Natural killer cell treated with Interleukin-12 subunit alpha and Interleukin-12 subunit beta and Interleukin-15 and Interleukin-18, amount 100 ng/mL, for 72 hours (primary cell): ENCODE data around the gene MIOX. TPM values are rescaled to one million over a fixed set of nuclear protein-coding genes. Genes with fewer than 3 reads are reported as not detected.
"Not testable (repeated sequence)": the region's sequence is repeated elsewhere in the genome, so short reads cannot be mapped to it uniquely, and the experiment has no call there.

Source experiments
- ATAC-seq, 2 donors: fragments of 150-1000 bp; cut with Tn5 transposase in 1 of 2; sonication (Bioruptor Pico), chemical (Tn5 transposase) in 1 of 2; 2 replicates each; pipeline ENCODE4 v1.10.0; 2021
- DNase-seq: peaks from one replicate; pipeline ENCODE4 v3.0.0; 2022; ENCODE audit warnings: low spot score
- H3K27ac Mint-ChIP-seq, 2 donors: 1 replicate in 1 of 2; 2 replicates in 1 of 2; pipeline ENCODE4 v1.8.0; 2022; ENCODE audit warnings: mixed read lengths in 2 of 2, mild to moderate bottlenecking in 1 of 2, moderate library complexity in 1 of 2
- H3K27me3 Mint-ChIP-seq, 2 donors: 1 replicate in 1 of 2; 2 replicates in 1 of 2; pipeline ENCODE4 v1.8.0; 2022; ENCODE audit warnings: mixed read lengths in 2 of 2
- H3K36me3 Mint-ChIP-seq: one replicate; pipeline ENCODE4 v1.8.0; 2022; ENCODE audit warnings: mixed read lengths
- H3K4me1 Mint-ChIP-seq, 2 donors: 1 replicate in 1 of 2; 2 replicates in 1 of 2; pipeline ENCODE4 v1.8.0; 2022; ENCODE audit warnings: low read depth in 2 of 2, mixed read lengths in 2 of 2, mild to moderate bottlenecking in 1 of 2
- H3K4me3 Mint-ChIP-seq: one replicate; pipeline ENCODE4 v1.8.0; 2022; ENCODE audit warnings: mixed read lengths
- H3K9me3 Mint-ChIP-seq: 2 replicates; pipeline ENCODE4 v1.8.0; 2022; ENCODE audit warnings: mixed read lengths
- total RNA-seq, 2 donors: library from RNA; stranded (reverse); gene quantifications; one replicate each; pipeline ENCODE4 v1.2.3, GENCODE V29; 2022

Gene MIOX
- total RNA-seq, 2 donors from 2014 or later: 0.45 TPM; not detected in 1

DNA sequence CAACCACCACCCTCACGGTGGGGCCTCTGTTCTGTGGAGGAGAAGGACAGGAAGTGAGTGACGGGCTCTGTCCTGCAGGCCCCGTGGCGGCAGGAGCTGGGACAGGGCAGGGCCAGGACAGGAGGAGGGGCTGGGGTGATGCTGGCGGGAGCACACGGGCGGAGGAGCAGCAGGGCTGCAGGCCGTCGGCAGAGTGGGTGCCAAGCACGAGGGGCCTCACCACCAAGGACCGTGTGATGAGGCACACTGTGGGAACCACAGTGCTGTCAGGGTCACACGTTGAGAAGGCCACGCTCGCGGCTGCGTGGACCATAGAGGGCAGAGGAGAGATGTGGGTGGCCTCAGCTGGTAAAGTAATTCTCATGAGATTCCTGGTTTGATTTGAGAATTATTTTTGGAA is 30.2 kb downstream of the MIOX start:
- no peak overlapping the region for H3K27ac Mint-ChIP-seq
- no peak overlapping the region for H3K4me3 Mint-ChIP-seq

DNA sequence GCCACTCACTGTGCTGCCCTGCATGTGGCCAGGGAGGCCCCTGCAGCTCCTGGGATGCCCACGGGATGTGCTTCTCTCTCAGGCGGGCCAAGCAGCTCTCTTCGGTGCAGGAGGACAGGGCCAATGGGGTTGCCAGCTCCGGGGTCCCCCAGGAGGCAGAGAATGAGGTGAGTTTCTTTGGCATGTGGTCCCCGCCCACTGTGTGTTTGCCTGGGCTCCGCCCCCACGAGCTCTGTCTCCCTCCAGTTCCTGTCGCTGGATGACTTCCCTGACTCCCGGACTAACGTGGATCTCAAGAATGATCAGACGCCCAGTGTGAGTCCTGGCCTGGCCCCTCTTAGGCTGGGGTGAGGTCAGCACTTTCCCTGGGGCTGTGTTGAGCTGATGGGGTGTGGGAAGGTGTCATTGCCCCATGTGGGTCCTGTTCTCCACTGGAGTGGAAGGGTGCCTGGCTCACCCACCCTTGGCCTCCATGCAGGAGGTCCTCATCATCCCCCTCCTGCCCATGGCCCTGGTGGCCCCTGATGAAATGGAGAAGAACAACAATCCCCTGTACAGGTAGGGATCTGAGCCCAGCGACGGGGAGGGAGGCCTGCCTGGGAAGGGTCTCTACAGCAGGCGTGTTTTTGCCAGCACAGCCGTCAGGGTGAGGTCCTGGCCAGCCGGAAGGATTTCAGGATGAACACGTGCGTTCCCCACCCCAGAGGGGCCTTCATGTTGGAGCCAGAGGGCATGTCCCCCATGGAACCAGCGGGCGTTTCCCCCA is 31.0 kb downstream of the MIOX start:
- peaks cover 13% of the 10 kb centered on the region in 2 donors for H3K4me1 Mint-ChIP-seq
- ATAC-seq: no peak
- no peaks in the 10 kb centered on the region for H3K36me3 Mint-ChIP-seq
- H3K4me3 Mint-ChIP-seq: no peak overlapping the region
- H3K27me3 Mint-ChIP-seq: no peaks in the 10 kb centered on the region
- H3K27ac Mint-ChIP-seq: no peak overlapping the region
- H3K9me3 Mint-ChIP-seq: no peaks in the 10 kb centered on the region
- no peak for DNase-seq

More for the DNA sequence above, 30.2 kb downstream of the MIOX start:
- ATAC-seq (no peak), DNase-seq (no peak)
- H3K9me3 Mint-ChIP-seq: no peaks in the 10 kb centered on the region
- H3K27me3 Mint-ChIP-seq: no peaks in the 10 kb centered on the region
- peaks cover 17 to 20% of the 10 kb centered on the region in 2 donors for H3K4me1 Mint-ChIP-seq
- H3K36me3 Mint-ChIP-seq: peaks cover 6% of the 10 kb centered on the region

DNA sequence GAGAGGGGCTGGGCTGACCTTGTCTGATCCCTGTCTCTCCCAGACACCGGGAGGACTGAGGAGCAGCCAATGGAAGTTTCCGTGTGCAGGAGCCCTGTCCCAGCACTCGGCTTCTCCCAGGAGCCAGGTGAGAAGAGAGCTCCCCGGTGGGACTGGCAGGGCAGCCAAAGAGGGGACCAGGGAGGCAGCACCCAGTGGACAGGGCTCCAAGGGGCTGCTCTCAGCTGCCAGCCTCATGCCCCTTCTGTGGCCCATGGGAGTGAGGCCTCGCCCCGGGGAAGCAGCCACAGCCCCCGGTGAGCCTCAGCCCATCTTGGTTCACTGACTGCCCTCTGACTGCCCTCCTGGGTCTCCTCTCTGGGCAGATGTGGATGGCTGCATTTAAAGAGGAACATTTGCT is 31.9 kb downstream of the MIOX start:
- no peak for DNase-seq
- peaks cover 12 to 15% of the 10 kb centered on the region in 2 donors for H3K4me1 Mint-ChIP-seq
- no peaks in the 10 kb centered on the region for H3K27me3 Mint-ChIP-seq
- no peaks in the 10 kb centered on the region for H3K9me3 Mint-ChIP-seq
- ATAC-seq: no peak
- no peaks in the 10 kb centered on the region for H3K36me3 Mint-ChIP-seq
- no peak overlapping the region for H3K4me3 Mint-ChIP-seq
- H3K27ac Mint-ChIP-seq: no peak overlapping the region

DNA sequence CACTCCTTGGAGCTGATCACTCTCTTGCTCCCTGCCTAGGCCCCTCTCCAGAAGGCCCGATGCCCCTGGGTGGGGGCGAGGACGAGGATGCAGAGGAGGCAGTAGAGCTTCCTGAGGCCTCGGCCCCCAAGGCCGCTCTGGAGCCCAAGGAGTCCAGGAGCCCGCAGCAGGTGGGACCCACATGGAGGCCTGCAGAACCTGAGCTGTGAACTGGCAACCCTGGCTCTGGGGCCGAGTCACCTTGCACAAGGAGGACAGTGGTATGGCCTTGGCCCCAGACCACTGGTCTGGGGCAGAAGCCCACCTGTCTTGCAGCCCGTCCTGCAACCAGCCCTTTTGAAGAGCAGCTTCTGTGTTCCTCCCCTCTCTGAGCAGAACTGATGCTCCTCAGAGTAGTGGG is 32.5 kb downstream of the MIOX start:
- ATAC-seq (no peak), DNase-seq (no peak)
- no peaks in the 10 kb centered on the region for H3K36me3 Mint-ChIP-seq
- H3K4me1 Mint-ChIP-seq: peaks cover 12% of the 10 kb centered on the region in 2 donors
- no peak overlapping the region for H3K27ac Mint-ChIP-seq
- no peaks in the 10 kb centered on the region for H3K27me3 Mint-ChIP-seq
- H3K9me3 Mint-ChIP-seq: no peaks in the 10 kb centered on the region
- no peak overlapping the region for H3K4me3 Mint-ChIP-seq

DNA sequence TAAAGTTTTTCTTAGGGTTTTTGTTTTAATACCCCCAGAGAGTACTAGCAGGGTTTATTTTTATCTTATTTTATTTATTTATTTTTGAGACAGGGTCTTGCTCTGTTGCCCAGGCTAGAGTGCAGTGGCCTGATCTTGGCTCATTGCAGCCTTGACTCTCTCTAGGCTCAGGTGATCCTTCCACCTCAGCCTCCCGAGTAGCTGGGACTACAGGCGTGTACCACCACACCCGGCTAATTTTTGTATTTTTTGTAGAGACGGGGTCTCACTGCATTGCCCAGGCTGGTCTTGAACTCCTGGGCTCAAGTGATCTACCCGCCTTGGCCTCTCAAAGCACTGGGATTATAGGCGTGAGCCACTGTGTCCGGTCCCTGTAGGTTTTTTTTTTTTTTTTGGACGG is 33.5 kb downstream of the MIOX start:
- not testable (repeated sequence) for H3K36me3 Mint-ChIP-seq, H3K4me3 Mint-ChIP-seq, H3K27me3 Mint-ChIP-seq, DNase-seq, H3K27ac Mint-ChIP-seq, ATAC-seq, H3K9me3 Mint-ChIP-seq
- peaks cover 14 to 16% of the 10 kb centered on the region in 2 donors for H3K4me1 Mint-ChIP-seq

DNA sequence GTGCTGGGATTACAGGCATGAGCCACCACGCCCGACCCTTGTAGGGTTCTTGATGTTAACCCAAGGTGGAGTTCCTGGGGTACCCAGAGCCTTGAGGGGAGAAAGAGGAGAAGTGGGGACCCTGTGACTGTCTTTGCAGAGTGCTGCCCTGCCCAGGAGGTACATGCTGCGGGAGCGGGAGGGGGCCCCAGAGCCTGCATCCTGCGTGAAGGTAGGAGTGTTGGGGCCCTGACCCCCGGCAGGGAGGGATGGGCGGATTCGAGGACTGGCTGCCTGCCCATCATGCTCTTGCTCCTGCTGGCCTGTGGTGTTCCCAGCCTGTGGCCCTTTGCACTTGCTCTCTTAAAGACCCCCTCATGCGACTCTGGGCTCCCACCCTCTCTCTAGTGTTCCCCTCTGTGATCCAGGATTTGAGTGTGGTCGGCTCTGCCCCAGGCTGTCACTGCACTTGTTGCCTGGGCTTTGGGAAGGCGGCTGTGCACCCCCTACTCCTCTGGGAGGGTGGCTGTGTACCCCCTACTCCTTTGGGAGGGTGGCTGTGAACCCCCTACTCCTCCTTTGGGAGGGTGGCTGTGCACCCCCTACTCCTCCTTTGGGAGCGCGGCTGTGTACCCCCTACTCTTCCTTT is 34.3 kb downstream of the MIOX start:
- H3K27ac Mint-ChIP-seq: no peak overlapping the region
- H3K9me3 Mint-ChIP-seq: no peaks in the 10 kb centered on the region
- ATAC-seq: no peak
- H3K4me3 Mint-ChIP-seq: no peak overlapping the region
- H3K27me3 Mint-ChIP-seq: no peaks in the 10 kb centered on the region
- no peak for DNase-seq
- peaks cover 9 to 12% of the 10 kb centered on the region in 2 donors for H3K4me1 Mint-ChIP-seq
- no peaks in the 10 kb centered on the region for H3K36me3 Mint-ChIP-seq

DNA sequence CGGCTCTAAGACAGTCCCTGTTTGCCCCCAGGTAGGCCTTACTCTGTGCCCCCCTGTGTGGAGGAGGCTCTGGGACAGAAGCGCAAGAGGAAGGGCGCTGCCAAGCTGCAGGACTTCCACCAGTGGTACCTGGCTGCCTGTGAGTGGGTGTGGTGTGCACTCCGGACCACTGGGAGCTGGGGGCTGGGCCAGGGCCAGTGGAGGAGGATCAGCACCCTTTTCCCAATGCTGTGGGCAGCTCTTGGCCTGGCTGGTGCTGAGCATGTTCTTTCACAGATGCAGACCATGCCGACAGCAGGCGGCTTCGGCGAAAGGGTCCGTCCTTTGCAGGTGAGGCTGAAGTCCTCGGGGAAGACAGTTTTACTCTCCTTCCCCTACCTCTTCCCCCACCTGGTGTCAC is 35.1 kb downstream of the MIOX start:
- Mint-ChIP-seq H3K27me3 (no peaks in the 10 kb centered on the region), H3K4me3 (no peak overlapping the region), H3K27ac (no peak overlapping the region), H3K4me1 (peaks cover 8 to 11% of the 10 kb centered on the region in 2 donors), H3K36me3 (no peaks in the 10 kb centered on the region), H3K9me3 (no peaks in the 10 kb centered on the region)
- DNase-seq: no peak
- no peak for ATAC-seq

DNA sequence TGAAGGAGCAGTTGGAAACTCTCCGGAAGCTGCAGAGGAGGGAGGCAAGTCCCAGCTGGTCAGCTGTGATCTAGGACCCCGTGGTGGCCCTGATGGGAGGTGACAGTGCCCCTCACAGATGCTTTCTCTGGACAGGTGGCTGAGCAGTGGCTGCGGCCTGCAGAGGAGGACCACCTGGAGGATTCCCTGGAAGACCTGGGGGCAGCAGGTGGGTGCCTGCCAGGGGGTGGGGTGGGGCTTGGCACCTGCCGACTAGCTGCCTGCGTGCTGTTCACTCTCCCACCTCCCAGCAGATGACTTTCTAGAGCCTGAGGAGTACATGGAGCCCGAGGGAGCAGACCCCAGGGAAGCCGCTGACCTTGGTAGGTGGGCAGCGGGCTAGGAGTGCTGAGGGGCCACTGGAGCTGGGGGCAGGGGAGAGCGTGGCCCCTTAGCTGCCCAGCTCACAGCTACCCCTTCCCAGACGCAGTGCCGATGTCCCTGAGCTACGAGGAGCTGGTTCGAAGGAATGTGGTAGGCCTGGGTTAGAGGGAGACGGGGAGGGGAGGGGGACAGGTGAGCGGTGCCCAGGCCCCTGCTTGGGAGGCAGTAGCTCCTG is 35.6 kb downstream of the MIOX start:
- ATAC-seq (no peak), DNase-seq (no peak)
- Mint-ChIP-seq H3K4me1 (peaks cover 13 to 17% of the 10 kb centered on the region in 2 donors), H3K4me3 (no peak overlapping the region), H3K27me3 (no peaks in the 10 kb centered on the region), H3K27ac (no peak overlapping the region), H3K9me3 (no peaks in the 10 kb centered on the region), H3K36me3 (no peaks in the 10 kb centered on the region)

DNA sequence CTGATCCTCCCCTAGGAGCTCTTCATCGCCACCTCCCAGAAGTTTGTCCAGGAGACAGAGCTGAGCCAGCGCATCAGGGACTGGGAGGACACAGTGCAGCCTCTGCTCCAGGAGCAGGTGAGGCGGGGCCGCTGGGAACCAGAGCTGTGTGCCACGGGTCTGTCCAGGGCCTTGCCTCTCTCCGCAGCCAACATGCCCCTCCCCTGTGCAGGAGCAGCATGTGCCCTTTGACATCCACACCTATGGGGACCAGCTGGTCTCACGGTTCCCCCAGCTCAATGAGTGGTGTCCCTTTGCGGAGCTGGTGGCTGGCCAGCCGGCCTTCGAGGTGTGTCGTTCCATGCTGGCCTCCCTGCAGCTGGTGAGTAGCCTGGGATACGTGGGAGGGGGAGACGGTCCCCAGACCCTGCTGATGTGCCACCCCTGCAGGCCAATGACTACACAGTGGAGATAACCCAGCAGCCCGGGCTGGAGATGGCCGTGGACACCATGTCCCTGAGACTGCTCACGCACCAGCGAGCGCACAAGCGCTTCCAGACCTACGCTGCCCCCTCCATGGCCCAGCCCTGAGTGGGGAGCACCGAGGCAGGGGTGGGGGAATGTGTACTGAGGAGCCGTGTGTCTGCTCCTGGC is 36.3 kb downstream of the MIOX start:
- H3K4me1 Mint-ChIP-seq: peaks cover 19 to 23% of the 10 kb centered on the region in 2 donors
- no peaks in the 10 kb centered on the region for H3K36me3 Mint-ChIP-seq
- no peak for ATAC-seq
- DNase-seq: no peak
- H3K27ac Mint-ChIP-seq: no peak overlapping the region
- no peak overlapping the region for H3K4me3 Mint-ChIP-seq
- H3K27me3 Mint-ChIP-seq: no peaks in the 10 kb centered on the region
- H3K9me3 Mint-ChIP-seq: no peaks in the 10 kb centered on the region

DNA sequence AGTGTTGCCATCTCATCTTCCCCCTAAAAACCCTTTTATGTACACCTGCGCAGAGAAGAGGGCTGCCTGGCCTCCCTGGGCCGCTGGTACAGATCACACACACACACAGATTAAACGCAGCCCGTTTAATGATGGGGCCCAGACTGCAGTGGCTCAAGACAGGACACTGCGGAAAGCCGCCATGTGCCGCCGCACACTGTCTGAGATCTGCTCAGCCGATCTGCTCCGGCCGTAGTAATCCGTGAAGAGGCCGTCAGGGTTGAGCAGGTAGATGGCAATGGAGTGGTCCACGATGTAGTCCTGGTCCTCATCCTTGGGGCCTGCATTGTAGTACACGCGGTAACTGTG is 36.8 kb downstream of the MIOX start:
- DNase-seq (no peak), ATAC-seq (no peak)
- Mint-ChIP-seq H3K4me1 (peaks cover 24 to 28% of the 10 kb centered on the region in 2 donors), H3K9me3 (no peaks in the 10 kb centered on the region), H3K4me3 (no peak overlapping the region), H3K36me3 (no peaks in the 10 kb centered on the region), H3K27me3 (no peaks in the 10 kb centered on the region), H3K27ac (no peak overlapping the region)

DNA sequence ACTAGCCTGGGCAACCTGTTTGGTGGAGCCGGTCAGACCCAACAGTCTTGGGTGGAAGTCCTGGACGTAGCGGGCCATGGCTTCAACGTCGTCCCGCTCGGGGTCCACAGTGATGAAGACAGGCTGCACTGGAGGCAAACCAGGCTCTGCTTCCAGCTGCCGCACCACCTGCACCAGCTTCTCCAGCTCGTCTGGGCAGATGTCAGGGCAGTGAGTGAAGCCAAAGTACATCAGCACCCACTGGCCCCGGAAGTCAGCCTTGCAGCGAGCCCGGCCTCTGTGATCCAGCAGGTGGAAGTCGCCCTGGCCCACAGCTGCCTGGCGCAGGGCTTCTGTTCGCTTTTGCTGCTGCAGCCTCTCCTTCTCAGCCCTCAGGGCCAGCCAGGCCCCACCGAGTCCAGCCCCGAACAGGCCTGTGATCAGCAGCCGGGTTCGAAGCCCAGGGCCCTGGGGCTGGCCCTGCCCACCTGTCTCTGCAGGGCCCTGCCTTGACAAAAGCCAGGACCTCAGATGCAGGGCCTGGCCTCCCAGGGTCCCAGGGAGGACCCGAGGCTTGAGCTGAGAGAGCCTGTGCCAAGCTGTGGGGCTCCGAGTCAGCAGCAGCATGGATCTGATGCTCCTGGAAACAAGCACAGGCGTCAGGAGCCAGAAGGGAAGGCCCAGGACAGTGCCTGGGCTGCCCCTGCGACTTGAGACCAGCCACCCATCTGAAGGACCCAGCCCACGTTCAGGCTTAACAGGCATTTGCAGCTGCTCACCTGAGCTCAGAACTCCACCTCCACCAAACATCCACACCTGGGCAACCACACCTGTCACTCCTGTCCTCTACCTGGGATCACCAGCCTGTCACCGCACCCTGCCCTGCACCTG is 37.4 kb downstream of the MIOX start:
- Mint-ChIP-seq H3K4me1 (peaks cover 29 to 34% of the 10 kb centered on the region in 2 donors), H3K27me3 (no peaks in the 10 kb centered on the region), H3K4me3 (peak overlapping the region; percentile 87), H3K9me3 (no peaks in the 10 kb centered on the region), H3K36me3 (no peaks in the 10 kb centered on the region), H3K27ac (peak overlapping the region; percentile 54 to 90)
- DNase-seq (peak; percentile 58), ATAC-seq (no peak)

DNA sequence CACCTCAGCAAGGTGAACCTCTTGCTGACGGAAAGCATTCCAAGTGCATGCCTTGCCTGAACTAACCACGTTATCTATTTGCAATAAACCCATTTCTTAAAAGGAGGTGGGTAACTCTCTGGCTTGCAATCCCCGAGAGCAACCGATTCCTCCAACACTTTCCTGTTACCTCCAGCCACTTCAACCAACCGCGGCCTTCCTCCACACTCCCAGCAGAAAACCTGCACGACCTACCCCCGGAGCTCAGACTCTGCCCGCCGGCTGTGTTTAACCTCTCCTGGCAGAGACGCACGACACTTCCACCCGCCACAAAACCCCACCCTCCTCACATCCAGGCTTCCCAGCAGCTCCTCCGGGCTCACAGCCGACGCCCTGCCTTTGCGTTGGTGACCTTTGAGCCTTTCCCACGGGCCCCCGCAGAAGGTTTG is 38.0 kb downstream of the MIOX start:
- Mint-ChIP-seq H3K27ac (peak overlapping the region; percentile 54 to 90), H3K4me3 (peak overlapping the region; percentile 87), H3K36me3 (no peaks in the 10 kb centered on the region), H3K9me3 (no peaks in the 10 kb centered on the region), H3K27me3 (no peaks in the 10 kb centered on the region), H3K4me1 (peaks cover 29 to 34% of the 10 kb centered on the region in 2 donors)
- ATAC-seq: no peak
- DNase-seq: no peak

DNA sequence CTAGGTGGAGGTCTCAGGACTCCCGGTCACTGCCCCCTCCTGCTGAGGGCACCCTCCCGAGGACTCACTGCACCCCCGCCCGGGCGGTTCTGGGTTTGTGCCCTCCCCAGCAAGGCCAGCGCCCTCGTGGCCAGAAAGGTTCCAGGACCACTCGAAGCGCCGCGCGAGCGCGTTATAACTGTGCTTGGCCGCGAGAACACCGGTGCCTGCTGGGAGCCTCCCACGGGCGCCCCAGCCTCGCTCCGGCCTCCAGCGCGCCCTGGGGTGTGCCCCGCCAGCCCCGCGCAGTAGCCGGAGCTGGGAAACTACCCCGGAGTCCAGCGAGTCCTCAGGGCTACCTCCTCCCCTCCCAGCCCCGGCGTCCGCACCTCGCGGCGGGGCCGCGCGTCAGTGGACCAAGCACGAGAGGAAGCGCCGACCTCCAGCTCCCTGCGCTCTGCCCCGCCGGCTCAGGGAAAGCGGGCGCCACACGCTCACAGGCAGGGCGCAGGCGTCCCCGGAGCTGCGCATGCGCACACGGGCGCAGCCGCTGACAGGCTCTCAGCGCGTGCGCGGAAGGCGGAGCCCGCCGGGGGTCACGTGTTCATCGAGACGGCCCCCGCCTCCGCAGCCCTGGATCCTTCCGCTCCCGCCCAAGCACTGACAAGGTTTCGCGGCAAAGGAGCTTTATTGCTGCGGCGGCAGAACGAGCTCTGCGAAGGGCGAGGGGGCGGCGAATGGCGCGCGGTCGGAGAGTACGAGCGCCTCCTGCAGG is 38.6 kb downstream of the MIOX start, which contains the start of gene SCO2:
SCO2 (minus strand) TSS at position 495 of the 754 bp plus-strand sequence. CDS start 1,187 bp downstream, outside the sequence.
- H3K4me3 Mint-ChIP-seq: peak within 1 kb of the TSS; percentile 88
- H3K9me3 Mint-ChIP-seq: no peaks in the 10 kb centered on the region
- ATAC-seq (peak; percentile 69 to 75), DNase-seq (peak; percentile 98)
- no peaks in the 10 kb centered on the region for H3K36me3 Mint-ChIP-seq
- H3K4me1 Mint-ChIP-seq: peaks cover 29 to 34% of the 10 kb centered on the region in 2 donors
- H3K27me3 Mint-ChIP-seq: no peaks in the 10 kb centered on the region
- H3K27ac Mint-ChIP-seq: peak within 1 kb of the TSS; percentile 90 to 95
